ENCODE measurements around the gene GCM1. TPM values are rescaled to one million over a fixed set of nuclear protein-coding genes. Genes with fewer than 3 reads are reported as not detected.

The GCM1 gene
- total RNA-seq, 4 donors from 2014 or later, result not detected

- Histone ChIP-seq H3K9me3 (no peaks in the 10 kb centered on the region), H3K27ac (no peak overlapping the region), H3K36me3 (no peaks in the 10 kb centered on the region), H3K4me3 (no peak overlapping the region), H3K27me3 (no peaks in the 10 kb centered on the region), H3K4me1 (no peaks in the 10 kb centered on the region)
- intact Hi-C loops (cut with DNase I; ENCODE audit: low total_unique reads), result loop anchor here (5.0 kb wide), 1 partner anchor 310 kb away; no protein-coding TSS in a partner anchor
- TF ChIP-seq POLR2A (IDR thresholded peaks at IDR 0.05), result peak in 1 of 2 donors; percentile 44
- peak; percentile 100 for TF ChIP-seq CTCF (IDR thresholded peaks at IDR 0.05)
- peak; percentile 84 to 87 for DNase-seq
Observed at GRCh38 chr6:53171605-53172467, 23.2 kb upstream of the GCM1 start.

- H3K27ac ChIP-seq, result no peak overlapping the region
- H3K4me3 ChIP-seq, result no peak overlapping the region
- DNase-seq, result no peak
- intact Hi-C loops (cut with DNase I; ENCODE audit: low total_unique reads), result no loop called here
- no peaks in the 10 kb centered on the region for H3K9me3 ChIP-seq
- no peaks in the 10 kb centered on the region for H3K36me3 ChIP-seq
- H3K27me3 ChIP-seq, result no peaks in the 10 kb centered on the region
- H3K4me1 ChIP-seq, result no peaks in the 10 kb centered on the region
- TF ChIP-seq CTCF (IDR thresholded peaks at IDR 0.05) (no peak), POLR2A (IDR thresholded peaks at IDR 0.05) (no peak)
Observed at GRCh38 chr6:53168516-53169267, 20.1 kb upstream of the GCM1 start.

- Histone ChIP-seq H3K27me3 (no peaks in the 10 kb centered on the region), H3K9me3 (no peaks in the 10 kb centered on the region), H3K4me1 (no peaks in the 10 kb centered on the region), H3K4me3 (no peak overlapping the region), H3K27ac (no peak overlapping the region), H3K36me3 (no peaks in the 10 kb centered on the region)
- intact Hi-C loops (cut with DNase I; ENCODE audit: low total_unique reads), result no loop called here
- TF ChIP-seq CTCF (IDR thresholded peaks at IDR 0.05), result no peak
- no peak for DNase-seq
Observed at GRCh38 chr6:53165293-53165692, 16.7 kb upstream of the GCM1 start.

GRCh38 chr6:53162606-53163005, 14.0 kb upstream of the GCM1 start:
- TF ChIP-seq CTCF (IDR thresholded peaks at IDR 0.05), result no peak
- TF ChIP-seq POLR2A (IDR thresholded peaks at IDR 0.05), result no peak
- Histone ChIP-seq H3K9me3 (no peaks in the 10 kb centered on the region), H3K36me3 (no peaks in the 10 kb centered on the region), H3K27me3 (no peaks in the 10 kb centered on the region), H3K27ac (no peak overlapping the region), H3K4me1 (no peaks in the 10 kb centered on the region), H3K4me3 (no peak overlapping the region)
- intact Hi-C loops (cut with DNase I; ENCODE audit: low total_unique reads), result no loop called here
- DNase-seq, result no peak

- intact Hi-C loops (cut with DNase I; ENCODE audit: low total_unique reads), result no loop called here
- Histone ChIP-seq H3K4me3 (no peak overlapping the region), H3K9me3 (no peaks in the 10 kb centered on the region), H3K36me3 (no peaks in the 10 kb centered on the region), H3K27me3 (no peaks in the 10 kb centered on the region), H3K4me1 (no peaks in the 10 kb centered on the region), H3K27ac (no peak overlapping the region)
- TF ChIP-seq CTCF (IDR thresholded peaks at IDR 0.05) (no peak), POLR2A (IDR thresholded peaks at IDR 0.05) (no peak)
- DNase-seq, result no peak
Observed at GRCh38 chr6:53161481-53162009, 12.9 kb upstream of the GCM1 start.

All from uterus (tissue), 4 donors.